Liver (tissue), 9 donors: ENCODE data around the gene SPACDR. TPM values are rescaled to one million over a fixed set of nuclear protein-coding genes. Genes with fewer than 3 reads are reported as not detected.

Source experiments
- DNase-seq: peaks from one replicate; pipeline ENCODE4 v3.0.0-alpha.2; 2017; ENCODE audit warnings: low spot score
- H3K27ac ChIP-seq, 2 donors: one replicate each; pipeline ENCODE4 v1.7.0; 2013; ENCODE audit warnings: inconsistent platforms in 2 of 2, low read length in 2 of 2, control low read depth in 1 of 2, low read depth in 1 of 2, mild to moderate bottlenecking in 1 of 2
- H3K27me3 ChIP-seq, 4 donors: one replicate each; pipeline versions ENCODE4 v1.6.1 to v1.7.0; 2013; ENCODE audit warnings: low read length in 3 of 4, inconsistent platforms in 1 of 4, mild to moderate bottlenecking in 1 of 4, moderate library complexity in 1 of 4; ENCODE audit not compliant: control insufficient read depth in 4 of 4, insufficient read depth in 4 of 4
- H3K36me3 ChIP-seq, 4 donors: one replicate each; pipeline versions ENCODE4 v1.6.1 to v1.7.0; 2013; ENCODE audit warnings: low read length in 3 of 4, mild to moderate bottlenecking in 3 of 4, low read depth in 1 of 4, moderate library complexity in 1 of 4; ENCODE audit not compliant: control insufficient read depth in 4 of 4, insufficient read depth in 3 of 4
- H3K4me1 ChIP-seq, 4 donors: one replicate each; pipeline versions ENCODE4 v1.6.1 to v1.7.0; 2013; ENCODE audit warnings: low read length in 3 of 4, mild to moderate bottlenecking in 3 of 4, moderate library complexity in 1 of 4; ENCODE audit not compliant: control insufficient read depth in 4 of 4, insufficient read depth in 4 of 4
- H3K4me3 ChIP-seq, 3 donors: one replicate each; pipeline versions ENCODE4 v1.6.1 to v1.7.0; 2013; ENCODE audit warnings: low read length in 3 of 3, control low read depth in 1 of 3, low read depth in 1 of 3, mild to moderate bottlenecking in 1 of 3
- H3K9ac ChIP-seq, 2 donors: one replicate each; pipeline ENCODE4 v1.7.0; 2013; ENCODE audit warnings: low read length in 2 of 2, mild to moderate bottlenecking in 2 of 2, moderate library complexity in 2 of 2, control low read depth in 1 of 2, low read depth in 1 of 2
- H3K9me3 ChIP-seq, 4 donors: one replicate each; pipeline versions ENCODE4 v1.6.1 to v1.7.0; 2013; ENCODE audit warnings: low read length in 3 of 4; ENCODE audit not compliant: control insufficient read depth in 4 of 4
- ATF3 ChIP-seq: IDR thresholded peaks from 2 replicates; pipeline ENCODE4 v1.6.1; 2016; ENCODE audit warnings: antibody characterized with exemption
- EGR1 ChIP-seq, 2 donors: IDR thresholded peaks; 2 replicates each; pipeline ENCODE4 v1.6.1; 2016 to 2018; ENCODE audit warnings: antibody characterized with exemption in 2 of 2, low read depth in 2 of 2
- FOXA1 ChIP-seq: IDR thresholded peaks from 2 replicates; pipeline ENCODE4 v1.6.1; 2016; ENCODE audit warnings: antibody characterized with exemption
- FOXA2 ChIP-seq: IDR thresholded peaks from 2 replicates; pipeline ENCODE4 v1.6.1; 2016; ENCODE audit warnings: antibody characterized with exemption
- GABPA ChIP-seq, 2 donors: IDR thresholded peaks in 1 of 2; conservative IDR thresholded peaks in 1 of 2; 2 replicates each; pipeline ENCODE4 v1.6.1; 2016; ENCODE audit warnings: antibody characterized with exemption in 2 of 2, mild to moderate bottlenecking in 1 of 2, moderate library complexity in 1 of 2
- HNF4A ChIP-seq, 2 donors: conservative IDR thresholded peaks; 2 replicates each; pipeline ENCODE4 v1.6.1; 2016; ENCODE audit warnings: antibody characterized with exemption in 2 of 2, mild to moderate bottlenecking in 2 of 2
- HNF4G ChIP-seq: IDR thresholded peaks from 2 replicates; pipeline ENCODE4 v1.6.1; 2016; ENCODE audit warnings: antibody characterized with exemption
- JUND ChIP-seq, 2 donors: IDR thresholded peaks; 2 replicates each; pipeline ENCODE4 v1.6.1; 2016; ENCODE audit warnings: antibody characterized with exemption in 2 of 2
- NR2F2 ChIP-seq: IDR thresholded peaks from 2 replicates; pipeline ENCODE4 v1.6.1; 2016; ENCODE audit warnings: antibody characterized with exemption
- RAD21 ChIP-seq, 2 donors: IDR thresholded peaks; 2 replicates each; pipeline ENCODE4 v1.6.1; 2016; ENCODE audit warnings: antibody characterized with exemption in 2 of 2, mild to moderate bottlenecking in 2 of 2
- REST ChIP-seq: IDR thresholded peaks from 2 replicates; pipeline ENCODE4 v1.6.1; 2016; ENCODE audit warnings: antibody characterized with exemption, mild to moderate bottlenecking
- RXRA ChIP-seq, 2 donors: IDR thresholded peaks; 2 replicates each; pipeline ENCODE4 v1.6.1; 2017 to 2018; ENCODE audit warnings: antibody characterized with exemption in 2 of 2, mild to moderate bottlenecking in 1 of 2
- SP1 ChIP-seq: IDR thresholded peaks from 2 replicates; pipeline ENCODE4 v1.6.1; 2018; ENCODE audit warnings: antibody characterized with exemption, mild to moderate bottlenecking
- TAF1 ChIP-seq: conservative IDR thresholded peaks from 2 replicates; pipeline ENCODE4 v1.6.1; 2016; ENCODE audit warnings: antibody characterized with exemption, mild to moderate bottlenecking
- YY1 ChIP-seq: IDR thresholded peaks from 2 replicates; pipeline ENCODE4 v1.6.1; 2016; ENCODE audit warnings: antibody characterized with exemption, mild to moderate bottlenecking
- ZBTB33 ChIP-seq: IDR thresholded peaks from 2 replicates; pipeline ENCODE4 v1.6.1; 2016; ENCODE audit warnings: antibody characterized with exemption
- WGBS: extraction: QIAGEN DNeasy Blood & Tissue Kit; methylation state at CpG from one replicate; pipeline ENCODE4 v1.1.7; 2013; 5-methylcytosine and 5-hydroxymethylcytosine counted together
- polyA plus RNA-seq, 2 donors: library from polyadenylated mRNA; stranded (reverse) in 1 of 2; unstranded in 1 of 2; fragments of 200-250 nt in 1 of 2; fragments of >200 nt in 1 of 2; fragmentation: Nextera tagmentation in 1 of 2; extraction: Ambion mirVana in 1 of 2; gene quantifications; one replicate each; pipeline versions ENCODE4 v1.2.1 to v1.2.3, GENCODE V29; 2013 to 2015
- total RNA-seq, 2 donors: library from RNA; depleted of rRNA; stranded (reverse); fragments of >200 nt; gene quantifications; one replicate each; pipeline ENCODE4 v1.2.3, GENCODE V29; 2014
- TF ChIP-seq, protein P1 (sequence below): fragments of 150-350 bp; IDR thresholded peaks from 2 replicates; pipeline ENCODE4 v1.5.1; 2017; ENCODE audit warnings: improper control_type of control experiment, low read depth, low read length; ENCODE audit not compliant: missing input control
- TF ChIP-seq, protein P2 (sequence below): IDR thresholded peaks from 2 replicates; pipeline ENCODE4 v1.6.1; 2016; ENCODE audit warnings: antibody characterized with exemption
- donor health status: healthy.
- donor health status: healthy.
- donor health status: healthy.
- donor health status: healthy.
- donor health status: healthy.

SPACDR gene
- total and polyA plus RNA-seq, 4 donors, result 0.06 to 0.33 (median 0.17) TPM; not detected in 1

DNA sequence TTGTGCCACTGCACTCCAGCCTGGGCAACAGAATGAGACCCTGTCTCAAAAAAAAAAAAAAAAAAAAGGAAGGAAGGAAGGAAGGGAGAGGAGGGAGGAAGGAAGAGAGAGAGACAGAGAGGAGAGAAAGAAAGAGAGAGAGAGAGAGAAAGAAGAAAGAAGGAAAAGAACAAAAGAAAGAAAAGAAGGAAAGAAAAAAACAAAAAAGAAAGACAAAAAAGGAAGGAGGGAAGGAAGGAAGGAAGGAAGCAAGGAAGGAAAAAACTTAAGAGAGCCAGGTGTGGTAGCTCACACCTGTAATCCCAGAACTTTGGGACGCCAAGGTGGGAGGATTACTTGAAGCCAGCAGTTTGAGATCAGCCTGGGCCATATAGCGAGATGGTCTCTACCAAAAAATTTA, 731 bp upstream of the SPACDR start:
- Histone ChIP-seq H3K4me1 (peaks cover 5 to 14% (median 11%) of the 10 kb centered on the region in 4 donors), H3K27me3 (no peaks in the 10 kb centered on the region), H3K27ac (no peak overlapping the region), H3K9me3 (no peaks in the 10 kb centered on the region), H3K36me3 (peaks cover 0 to 1% (median 0%) of the 10 kb centered on the region in 4 donors), H3K4me3 (no peak overlapping the region), H3K9ac (no peak overlapping the region)
- DNase-seq, result no peak
- TF ChIP-seq TAF1 (no peak), HNF4A (conservative IDR thresholded peaks at IDR 0.05) (no peak), ATF3 (no peak), GABPA (IDR thresholded peaks at IDR 0.05 in 1 of 2, conservative IDR thresholded peaks at IDR 0.05 in 1 of 2) (no peak), HNF4G (no peak)
- WGBS, result 98% methylated on average over 2 of the region's 2 CpGs

DNA sequence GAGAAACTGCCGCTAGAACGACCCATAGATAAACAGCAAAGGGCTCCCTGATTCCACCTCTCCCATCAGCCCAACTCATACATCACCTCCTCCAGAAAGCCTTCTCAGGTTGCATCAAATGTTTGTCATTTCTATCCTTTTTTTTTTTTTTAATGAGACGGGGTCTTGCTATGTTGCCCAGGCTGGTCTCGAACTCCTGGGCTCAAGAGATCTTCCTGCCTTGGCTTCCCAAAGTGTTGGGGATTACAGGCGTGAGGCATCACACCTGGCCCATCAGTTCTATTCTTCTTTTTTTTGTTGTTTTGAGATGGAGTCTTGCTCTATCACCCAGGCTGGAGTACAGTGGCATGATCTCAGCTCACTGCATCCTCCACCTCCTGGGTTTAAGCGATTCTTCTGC, 7.0 kb downstream of the SPACDR start:
- Histone ChIP-seq H3K4me1 (no peaks in the 10 kb centered on the region), H3K36me3 (no peaks in the 10 kb centered on the region), H3K27ac (no peak overlapping the region), H3K9me3 (no peaks in the 10 kb centered on the region), H3K9ac (no peak overlapping the region), H3K4me3 (no peak overlapping the region), H3K27me3 (no peaks in the 10 kb centered on the region)
- no peak for DNase-seq
- WGBS, result 96% methylated on average over 6 of the region's 6 CpGs
- TF ChIP-seq JUND (IDR thresholded peaks at IDR 0.05) (no peak), REST (no peak), NR2F2 (no peak), RAD21 (IDR thresholded peaks at IDR 0.05) (no peak), FOXA2 (no peak), FOXA1 (no peak), GABPA (IDR thresholded peaks at IDR 0.05 in 1 of 2, conservative IDR thresholded peaks at IDR 0.05 in 1 of 2) (no peak), ATF3 (no peak), RXRA (IDR thresholded peaks at IDR 0.05) (no peak), TAF1 (no peak), HNF4G (no peak), SP1 (no peak), YY1 (no peak), EGR1 (IDR thresholded peaks at IDR 0.05; ENCODE audit: low read depth in 2 of 2) (no peak), ZBTB33 (no peak)
- TF ChIP-seq, protein P1, sequence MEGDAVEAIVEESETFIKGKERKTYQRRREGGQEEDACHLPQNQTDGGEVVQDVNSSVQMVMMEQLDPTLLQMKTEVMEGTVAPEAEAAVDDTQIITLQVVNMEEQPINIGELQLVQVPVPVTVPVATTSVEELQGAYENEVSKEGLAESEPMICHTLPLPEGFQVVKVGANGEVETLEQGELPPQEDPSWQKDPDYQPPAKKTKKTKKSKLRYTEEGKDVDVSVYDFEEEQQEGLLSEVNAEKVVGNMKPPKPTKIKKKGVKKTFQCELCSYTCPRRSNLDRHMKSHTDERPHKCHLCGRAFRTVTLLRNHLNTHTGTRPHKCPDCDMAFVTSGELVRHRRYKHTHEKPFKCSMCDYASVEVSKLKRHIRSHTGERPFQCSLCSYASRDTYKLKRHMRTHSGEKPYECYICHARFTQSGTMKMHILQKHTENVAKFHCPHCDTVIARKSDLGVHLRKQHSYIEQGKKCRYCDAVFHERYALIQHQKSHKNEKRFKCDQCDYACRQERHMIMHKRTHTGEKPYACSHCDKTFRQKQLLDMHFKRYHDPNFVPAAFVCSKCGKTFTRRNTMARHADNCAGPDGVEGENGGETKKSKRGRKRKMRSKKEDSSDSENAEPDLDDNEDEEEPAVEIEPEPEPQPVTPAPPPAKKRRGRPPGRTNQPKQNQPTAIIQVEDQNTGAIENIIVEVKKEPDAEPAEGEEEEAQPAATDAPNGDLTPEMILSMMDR, result no peak
- TF ChIP-seq, protein P2, sequence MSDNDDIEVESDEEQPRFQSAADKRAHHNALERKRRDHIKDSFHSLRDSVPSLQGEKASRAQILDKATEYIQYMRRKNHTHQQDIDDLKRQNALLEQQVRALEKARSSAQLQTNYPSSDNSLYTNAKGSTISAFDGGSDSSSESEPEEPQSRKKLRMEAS, result no peak
